Left lung (tissue), 10 donors: Measurements from ENCODE around the gene CYBA. TPM values are rescaled to one million over a fixed set of nuclear protein-coding genes. Genes with fewer than 3 reads are reported as not detected.

Experiments
- ATAC-seq: fragments of 200-7000 bp; cut with Tn5 transposase; one replicate; pipeline ENCODE4 v1.9.1; 2020; ENCODE audit warnings: moderate library complexity
- DNase-seq, 4 donors: peaks; one replicate each; pipeline ENCODE4 v3.0.0-alpha.2; 2013 to 2020
- H3K27ac ChIP-seq, 2 donors: fragments of 200-600 bp; sonication (generic) in 1 of 2; one replicate each; pipeline versions ENCODE4 v1.5.0 to v1.8.0; 2020 to 2021
- H3K27me3 ChIP-seq, 2 donors: fragments of 200-600 bp; sonication (generic) in 1 of 2; one replicate each; pipeline versions ENCODE4 v1.5.0 to v1.8.0; 2020 to 2021
- H3K36me3 ChIP-seq, 2 donors: fragments of 200-600 bp; sonication (generic) in 1 of 2; one replicate each; pipeline versions ENCODE4 v1.5.0 to v1.8.0; 2020 to 2021
- H3K4me1 ChIP-seq, 2 donors: fragments of 200-600 bp; one replicate each; pipeline ENCODE4 v1.8.0; 2021
- H3K4me3 ChIP-seq, 2 donors: fragments of 200-600 bp; sonication (generic) in 1 of 2; one replicate each; pipeline versions ENCODE4 v1.5.0 to v1.8.0; 2020 to 2021; ENCODE audit warnings: mild to moderate bottlenecking in 1 of 2
- H3K9me3 ChIP-seq, 2 donors: fragments of 200-600 bp; sonication (generic) in 1 of 2; one replicate each; pipeline versions ENCODE4 v1.5.0 to v1.8.0; 2020 to 2021
- CTCF ChIP-seq, 2 donors: fragments of 200-600 bp; sonication (generic) in 1 of 2; IDR thresholded peaks; one replicate each; pipeline versions ENCODE4 v1.5.0 to v1.8.0; 2021; ENCODE audit warnings: antibody characterized with exemption in 2 of 2
- intact Hi-C, 2 donors: fragments of 100-400 bp; cut with DNase I; formaldehyde crosslinking; loops; one replicate each; pipeline versions ENCODE4 v1.11.2 to v1.14.2; 2022
- polyA plus RNA-seq, 6 donors: library from polyadenylated mRNA; unstranded; fragments of 120-200 nt; gene quantifications; one replicate each; pipeline ENCODE4 v1.2.1, GENCODE V29; 2013; ENCODE audit not compliant: insufficient read length in 6 of 6
- total RNA-seq, 2 donors: library from RNA; stranded (reverse); fragmentation: NEBNext Ultra II Directional; extraction: Animal tissue kit (Norgen Biotek cat#: 25700); gene quantifications; one replicate each; pipeline ENCODE4 v1.2.1, GENCODE V29; 2021
- donor health status: DM: no; HTN: yes; CAD: no.
- donor health status: DM: no; HTN: no; CAD: no.

The CYBA gene
- total and polyA plus RNA-seq, 8 donors = 48.8 to 396 (median 77.3) TPM

GRCh38 chr16:88686439-88687253 lies 35.8 kb upstream of the CYBA start, which contains the start of gene SNAI3:
TSS of gene SNAI3 (minus strand) at chr16:88686507. CDS start at chr16:88686406, 101 bp downstream.
- intact Hi-C loops = no loop called here
- peaks cover 0 to 93% of the 10 kb centered on the region in 2 donors for H3K27me3 ChIP-seq

GRCh38 chr16:88686062-88686438 lies 35.2 kb upstream of the CYBA start:
- Histone ChIP-seq H3K4me1 (peaks cover 14 to 51% of the 10 kb centered on the region in 2 donors), H3K36me3 (no peaks in the 10 kb centered on the region), H3K27me3 (peaks cover 2 to 95% of the 10 kb centered on the region in 2 donors), H3K9me3 (no peaks in the 10 kb centered on the region), H3K27ac (peak overlapping the region in 1 of 2 donors; percentile 61), H3K4me3 (peak overlapping the region; percentile 38 to 72)
- DNase-seq (peak in 1 of 4 donors; percentile 90), ATAC-seq (peak; percentile 73)
- TF ChIP-seq CTCF (IDR thresholded peaks at IDR 0.05) = no peak
- intact Hi-C loops = no loop called here

More at GRCh38 chr16:88686439-88687253, 35.8 kb upstream of the CYBA start, which contains the start of gene SNAI3:
- Histone ChIP-seq H3K36me3 (no peaks in the 10 kb centered on the region), H3K4me3 (peak within 1 kb of the TSS; percentile 38 to 72), H3K9me3 (no peaks in the 10 kb centered on the region), H3K4me1 (peaks cover 14 to 51% of the 10 kb centered on the region in 2 donors), H3K27ac (peak within 1 kb of the TSS in 1 of 2 donors; percentile 61)
- no peak for TF ChIP-seq CTCF (IDR thresholded peaks at IDR 0.05)
- peak; percentile 93 for ATAC-seq
- peak; percentile 41 to 97 (median 82) for DNase-seq

GRCh38 chr16:88685156-88686061 lies 34.6 kb upstream of the CYBA start:
- DNase-seq (peak in 1 of 4 donors; percentile 80), ATAC-seq (peak; percentile 4)
- no peaks in the 10 kb centered on the region for H3K9me3 ChIP-seq
- H3K36me3 ChIP-seq = no peaks in the 10 kb centered on the region
- H3K4me1 ChIP-seq = peaks cover 14 to 50% of the 10 kb centered on the region in 2 donors
- TF ChIP-seq CTCF (IDR thresholded peaks at IDR 0.05) = peak; percentile 39 to 53
- H3K27ac ChIP-seq = peak overlapping the region in 1 of 2 donors; percentile 61
- intact Hi-C loops = no loop called here
- peak overlapping the region; percentile 38 to 72 for H3K4me3 ChIP-seq
- peaks cover 3 to 93% of the 10 kb centered on the region in 2 donors for H3K27me3 ChIP-seq

GRCh38 chr16:88684569-88685155 lies 33.8 kb upstream of the CYBA start:
- H3K36me3 ChIP-seq = no peaks in the 10 kb centered on the region
- no peak overlapping the region for H3K4me3 ChIP-seq
- DNase-seq (peak in 1 of 4 donors; percentile 70), ATAC-seq (no peak)
- peaks cover 14 to 55% of the 10 kb centered on the region in 2 donors for H3K4me1 ChIP-seq
- no peak overlapping the region for H3K27ac ChIP-seq
- no peak for TF ChIP-seq CTCF (IDR thresholded peaks at IDR 0.05)
- intact Hi-C loops = no loop called here
- no peaks in the 10 kb centered on the region for H3K9me3 ChIP-seq
- peaks cover 3 to 85% of the 10 kb centered on the region in 2 donors for H3K27me3 ChIP-seq
